HG03097 (cell line): ENCODE data around the gene PRIMPOL.

ENCODE experiments used
- ATAC-seq: cut with Tn5 transposase; IDR thresholded peaks from one replicate; pipeline ENCODE4 v1.9.1; 2021; ENCODE audit not compliant: unreplicated experiment, low FRiP score

Gene PRIMPOL

GRCh38 chr4:184664445-184665210 lies 15.1 kb downstream of the PRIMPOL start:
- no peak for ATAC-seq

GRCh38 chr4:184666670-184667069 lies 17.1 kb downstream of the PRIMPOL start:
- no peak for ATAC-seq

GRCh38 chr4:184668096-184668495 lies 18.6 kb downstream of the PRIMPOL start:
- ATAC-seq = no peak

GRCh38 chr4:184668511-184669114 lies 19.1 kb downstream of the PRIMPOL start:
- no peak for ATAC-seq

- ATAC-seq = no peak
These were observed 19.7 kb downstream of the PRIMPOL start for GRCh38 chr4:184669251-184669650.

- ATAC-seq = no peak
These were observed 21.6 kb downstream of the PRIMPOL start for GRCh38 chr4:184671101-184671500.

GRCh38 chr4:184672741-184673140 lies 23.2 kb downstream of the PRIMPOL start:
- ATAC-seq = no peak

GRCh38 chr4:184674011-184674410 lies 24.5 kb downstream of the PRIMPOL start:
- no peak for ATAC-seq

GRCh38 chr4:184675018-184675417 lies 25.5 kb downstream of the PRIMPOL start:
- no peak for ATAC-seq

- ATAC-seq = no peak
These were observed 26.4 kb downstream of the PRIMPOL start for GRCh38 chr4:184675821-184676492.

- no peak for ATAC-seq
These were observed 31.2 kb downstream of the PRIMPOL start for GRCh38 chr4:184680698-184681097.

GRCh38 chr4:184681916-184682315 lies 32.4 kb downstream of the PRIMPOL start:
- ATAC-seq = no peak

GRCh38 chr4:184684491-184685189 lies 35.1 kb downstream of the PRIMPOL start:
- ATAC-seq = no peak

GRCh38 chr4:184688005-184688404 lies 38.5 kb downstream of the PRIMPOL start:
- ATAC-seq = no peak

GRCh38 chr4:184688447-184688846 lies 38.9 kb downstream of the PRIMPOL start:
- no peak for ATAC-seq

GRCh38 chr4:184689681-184690080 lies 40.1 kb downstream of the PRIMPOL start:
- ATAC-seq = no peak

- no peak for ATAC-seq
These were observed 43.5 kb downstream of the PRIMPOL start for GRCh38 chr4:184693056-184693455.

GRCh38 chr4:184694412-184694956 lies 44.9 kb downstream of the PRIMPOL start:
- no peak for ATAC-seq

- ATAC-seq = no peak
These were observed 45.8 kb downstream of the PRIMPOL start for GRCh38 chr4:184695178-184695896.

GRCh38 chr4:184697956-184698355 lies 48.4 kb downstream of the PRIMPOL start:
- no peak for ATAC-seq
